Neural progenitor cell (in vitro differentiated cells): ENCODE data around the gene LRRTM3. TPM values are rescaled to one million over a fixed set of nuclear protein-coding genes. Genes with fewer than 3 reads are reported as not detected.
A peak's percentile ranks its signal among the peaks of the same experiment; 100 is the strongest.

Experiments
- DNase-seq: peaks from one replicate; pipeline ENCODE4 v3.0.0-alpha.2; 2016; ENCODE audit warnings: low spot score
- H2AFZ ChIP-seq: fragments of 200-600 bp; sonication (generic); replicated peaks from 2 replicates; pipeline ENCODE4 v1.6.1; 2016; ENCODE audit warnings: antibody characterized with exemption
- H3F3A ChIP-seq: fragments of 200-600 bp; sonication (generic); 2 replicates; pipeline ENCODE4 v1.6.1; 2016; ENCODE audit warnings: antibody characterized with exemption, low read depth
- H3K27ac ChIP-seq: fragments of 200-600 bp; sonication (generic); 2 replicates; pipeline ENCODE4 v1.5.1; 2016; ENCODE audit warnings: mild to moderate bottlenecking
- H3K27me3 ChIP-seq: fragments of 200-600 bp; sonication (generic); 2 replicates; pipeline ENCODE4 v1.6.1; 2016; ENCODE audit warnings: mild to moderate bottlenecking, moderate library complexity
- H3K36me3 ChIP-seq: fragments of 200-600 bp; sonication (generic); 2 replicates; pipeline ENCODE4 v1.5.1; 2016
- H3K4me1 ChIP-seq: fragments of 200-600 bp; sonication (generic); 2 replicates; pipeline ENCODE4 v1.6.1; 2016; ENCODE audit warnings: mixed run types
- H3K4me2 ChIP-seq: fragments of 200-600 bp; sonication (generic); 2 replicates; pipeline ENCODE4 v1.6.1; 2016
- H3K4me3 ChIP-seq: fragments of 200-600 bp; sonication (generic); 2 replicates; pipeline ENCODE4 v1.5.1; 2016
- H3K79me2 ChIP-seq: fragments of 200-600 bp; sonication (generic); 2 replicates; pipeline ENCODE4 v1.6.1; 2016; ENCODE audit warnings: low read depth
- H3K9ac ChIP-seq: fragments of 200-600 bp; sonication (generic); 2 replicates; pipeline ENCODE4 v1.6.1; 2016
- H3K9me3 ChIP-seq: fragments of 200-600 bp; sonication (generic); 2 replicates; pipeline ENCODE4 v1.5.1; 2016; ENCODE audit warnings: low read depth
- H4K20me1 ChIP-seq: fragments of 200-600 bp; sonication (generic); 2 replicates; pipeline ENCODE4 v1.6.1; 2016; ENCODE audit warnings: low read depth
- H3K27ac Mint-ChIP-seq: 3 replicates; pipeline ENCODE4 v1.8.0; 2021; ENCODE audit warnings: mixed read lengths
- H3K27me3 Mint-ChIP-seq: 2 replicates; pipeline ENCODE4 v1.8.0; 2022; ENCODE audit warnings: low read depth, mild to moderate bottlenecking, inconsistent platforms, moderate library complexity, mixed read lengths; ENCODE audit not compliant: insufficient read depth
- H3K36me3 Mint-ChIP-seq: 3 replicates; pipeline ENCODE4 v1.8.0; 2021; ENCODE audit warnings: mixed read lengths
- H3K4me1 Mint-ChIP-seq: 3 replicates; pipeline ENCODE4 v1.8.0; 2021; ENCODE audit warnings: mixed read lengths
- H3K4me3 Mint-ChIP-seq: 3 replicates; pipeline ENCODE4 v1.8.0; 2021; ENCODE audit warnings: mild to moderate bottlenecking, moderate library complexity, mixed read lengths
- H3K9me3 Mint-ChIP-seq: 3 replicates; pipeline ENCODE4 v1.8.0; 2020; ENCODE audit warnings: mixed read lengths
- EZH2 ChIP-seq: fragments of 200-600 bp; sonication (generic); IDR thresholded peaks from 2 replicates; pipeline ENCODE4 v1.6.1; 2017; ENCODE audit warnings: antibody characterized with exemption, mild to moderate bottlenecking, moderate library complexity
- EZH2phosphoT487 ChIP-seq: fragments of 200-600 bp; sonication (generic); IDR thresholded peaks from 2 replicates; pipeline ENCODE4 v1.6.1; 2017; ENCODE audit warnings: antibody characterized with exemption
- total RNA-seq: library from RNA; depleted of rRNA; stranded (reverse); fragments of >200 nt; gene quantifications from 2 replicates; pipeline ENCODE4 v1.2.3, GENCODE V29; 2015; ENCODE audit warnings: low replicate concordance
- TF ChIP-seq, protein P1 (sequence below): fragments of 200-600 bp; sonication (generic); IDR thresholded peaks from 2 replicates; pipeline ENCODE4 v1.5.1; 2017; ENCODE audit warnings: antibody characterized with exemption, mild to moderate bottlenecking

Gene LRRTM3
- total RNA-seq, 1 donor from 2014 or later, result not detected

DNA sequence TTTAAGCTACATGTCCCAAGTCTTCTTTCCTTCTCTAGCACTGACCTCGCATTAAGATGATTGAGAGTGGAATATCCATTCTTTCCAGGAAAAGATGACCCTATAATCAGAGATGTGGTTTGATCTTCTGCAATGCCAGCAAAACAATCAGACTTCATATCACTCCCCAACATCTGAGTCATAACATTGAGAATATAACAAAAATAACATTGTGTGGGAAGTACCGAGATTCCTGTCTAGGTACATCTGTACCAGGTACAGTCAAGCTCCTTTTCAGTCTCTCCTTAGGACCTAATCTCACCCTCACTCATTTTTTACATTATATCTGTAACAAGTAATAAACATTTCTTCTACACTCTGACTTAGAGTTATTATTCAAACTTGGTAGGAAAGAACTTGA lies 201.6 kb downstream of the LRRTM3 start:
- Mint-ChIP-seq H3K27me3 (no peaks in the 10 kb centered on the region), H3K27ac (no peak overlapping the region), H3K9me3 (no peaks in the 10 kb centered on the region), H3K4me3 (no peak overlapping the region), H3K36me3 (no peaks in the 10 kb centered on the region), H3K4me1 (no peaks in the 10 kb centered on the region)
- H4K20me1 ChIP-seq, result no peaks in the 10 kb centered on the region
- H3K4me2 ChIP-seq, result no peak overlapping the region
- H3K9me3 ChIP-seq, result no peaks in the 10 kb centered on the region
- no peak for DNase-seq
- no peaks in the 10 kb centered on the region for H3K4me1 ChIP-seq
- H3K27me3 ChIP-seq, result no peaks in the 10 kb centered on the region
- H2AFZ ChIP-seq, result no peak overlapping the region
- H3K27ac ChIP-seq, result no peak overlapping the region
- H3K4me3 ChIP-seq, result no peak overlapping the region
- no peaks in the 10 kb centered on the region for H3K79me2 ChIP-seq
- H3F3A ChIP-seq, result no peaks in the 10 kb centered on the region
- H3K36me3 ChIP-seq, result no peaks in the 10 kb centered on the region
- no peak overlapping the region for H3K9ac ChIP-seq
- no peak for TF ChIP-seq EZH2phosphoT487
- TF ChIP-seq EZH2, result no peak
- TF ChIP-seq, protein P1, sequence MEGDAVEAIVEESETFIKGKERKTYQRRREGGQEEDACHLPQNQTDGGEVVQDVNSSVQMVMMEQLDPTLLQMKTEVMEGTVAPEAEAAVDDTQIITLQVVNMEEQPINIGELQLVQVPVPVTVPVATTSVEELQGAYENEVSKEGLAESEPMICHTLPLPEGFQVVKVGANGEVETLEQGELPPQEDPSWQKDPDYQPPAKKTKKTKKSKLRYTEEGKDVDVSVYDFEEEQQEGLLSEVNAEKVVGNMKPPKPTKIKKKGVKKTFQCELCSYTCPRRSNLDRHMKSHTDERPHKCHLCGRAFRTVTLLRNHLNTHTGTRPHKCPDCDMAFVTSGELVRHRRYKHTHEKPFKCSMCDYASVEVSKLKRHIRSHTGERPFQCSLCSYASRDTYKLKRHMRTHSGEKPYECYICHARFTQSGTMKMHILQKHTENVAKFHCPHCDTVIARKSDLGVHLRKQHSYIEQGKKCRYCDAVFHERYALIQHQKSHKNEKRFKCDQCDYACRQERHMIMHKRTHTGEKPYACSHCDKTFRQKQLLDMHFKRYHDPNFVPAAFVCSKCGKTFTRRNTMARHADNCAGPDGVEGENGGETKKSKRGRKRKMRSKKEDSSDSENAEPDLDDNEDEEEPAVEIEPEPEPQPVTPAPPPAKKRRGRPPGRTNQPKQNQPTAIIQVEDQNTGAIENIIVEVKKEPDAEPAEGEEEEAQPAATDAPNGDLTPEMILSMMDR, result no peak

DNA sequence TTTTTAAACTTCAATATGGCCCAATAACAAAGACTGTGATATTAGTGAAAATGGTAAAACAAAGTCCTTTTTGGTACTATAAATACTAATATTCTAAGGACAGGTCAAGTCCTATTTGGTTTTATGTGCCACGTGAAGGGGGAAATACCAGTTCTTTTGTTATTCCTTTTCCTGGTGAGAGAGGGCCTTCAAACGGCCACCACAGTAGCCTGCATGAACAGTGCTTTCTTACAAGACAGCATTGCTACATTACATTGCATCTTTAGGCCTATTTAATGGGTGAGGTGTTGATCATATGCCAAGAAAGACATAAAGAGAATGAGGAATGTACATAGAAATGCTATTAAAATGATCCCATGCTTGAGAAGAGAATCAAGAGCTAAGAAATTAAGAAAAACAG lies 214.8 kb downstream of the LRRTM3 start:
- H3K4me1 ChIP-seq, result peaks cover 7% of the 10 kb centered on the region
- no peak overlapping the region for H2AFZ ChIP-seq
- no peaks in the 10 kb centered on the region for H3K27me3 Mint-ChIP-seq
- H3K36me3 Mint-ChIP-seq, result no peaks in the 10 kb centered on the region
- H3K27me3 ChIP-seq, result no peaks in the 10 kb centered on the region
- H3K4me2 ChIP-seq, result no peak overlapping the region
- no peak for DNase-seq
- H3K36me3 ChIP-seq, result no peaks in the 10 kb centered on the region
- H3K4me3 ChIP-seq, result no peak overlapping the region
- no peaks in the 10 kb centered on the region for H3K9me3 ChIP-seq
- H3K9me3 Mint-ChIP-seq, result no peaks in the 10 kb centered on the region
- no peaks in the 10 kb centered on the region for H3K79me2 ChIP-seq
- no peak overlapping the region for H3K27ac Mint-ChIP-seq
- no peak overlapping the region for H3K4me3 Mint-ChIP-seq
- no peak for TF ChIP-seq EZH2
- TF ChIP-seq EZH2phosphoT487, result no peak
- TF ChIP-seq, protein P1, result no peak
- H3K9ac ChIP-seq, result no peak overlapping the region
- H3F3A ChIP-seq, result no peaks in the 10 kb centered on the region
- H4K20me1 ChIP-seq, result no peaks in the 10 kb centered on the region
- H3K27ac ChIP-seq, result no peak overlapping the region
- no peaks in the 10 kb centered on the region for H3K4me1 Mint-ChIP-seq

DNA sequence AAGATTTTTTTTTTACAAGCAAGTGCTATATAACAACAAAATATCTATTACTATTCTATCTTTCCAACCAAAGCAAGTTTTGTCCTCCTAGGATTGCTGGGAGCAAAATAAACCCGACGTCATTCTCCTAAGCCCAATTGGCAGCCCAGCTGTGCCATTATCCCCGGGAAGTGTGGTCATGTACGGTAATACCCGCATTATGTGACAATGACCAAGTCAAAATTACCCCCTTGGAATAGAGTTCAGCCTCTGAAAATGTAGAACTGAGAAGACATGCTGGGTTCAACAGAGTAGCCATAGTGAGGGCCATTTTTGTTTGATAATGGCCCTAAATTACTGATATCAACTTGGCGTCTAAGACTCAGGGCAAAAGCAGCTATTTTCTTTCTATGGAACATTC lies 215.5 kb downstream of the LRRTM3 start:
- H3K9me3 ChIP-seq, result no peaks in the 10 kb centered on the region
- no peak overlapping the region for H3K9ac ChIP-seq
- H2AFZ ChIP-seq, result no peak overlapping the region
- peaks cover 7% of the 10 kb centered on the region for H3K4me1 ChIP-seq
- H3K36me3 Mint-ChIP-seq, result no peaks in the 10 kb centered on the region
- H3K4me3 ChIP-seq, result no peak overlapping the region
- no peaks in the 10 kb centered on the region for H3K36me3 ChIP-seq
- no peak overlapping the region for H3K4me2 ChIP-seq
- no peaks in the 10 kb centered on the region for H3K27me3 ChIP-seq
- TF ChIP-seq EZH2, result no peak
- TF ChIP-seq, protein P1, result no peak
- TF ChIP-seq EZH2phosphoT487, result no peak
- H3K27ac Mint-ChIP-seq, result no peak overlapping the region
- H3K4me3 Mint-ChIP-seq, result no peak overlapping the region
- no peaks in the 10 kb centered on the region for H4K20me1 ChIP-seq
- DNase-seq, result peak; percentile 2
- no peak overlapping the region for H3K27ac ChIP-seq
- no peaks in the 10 kb centered on the region for H3K4me1 Mint-ChIP-seq
- no peaks in the 10 kb centered on the region for H3F3A ChIP-seq
- no peaks in the 10 kb centered on the region for H3K27me3 Mint-ChIP-seq
- H3K79me2 ChIP-seq, result no peaks in the 10 kb centered on the region
- H3K9me3 Mint-ChIP-seq, result no peaks in the 10 kb centered on the region

DNA sequence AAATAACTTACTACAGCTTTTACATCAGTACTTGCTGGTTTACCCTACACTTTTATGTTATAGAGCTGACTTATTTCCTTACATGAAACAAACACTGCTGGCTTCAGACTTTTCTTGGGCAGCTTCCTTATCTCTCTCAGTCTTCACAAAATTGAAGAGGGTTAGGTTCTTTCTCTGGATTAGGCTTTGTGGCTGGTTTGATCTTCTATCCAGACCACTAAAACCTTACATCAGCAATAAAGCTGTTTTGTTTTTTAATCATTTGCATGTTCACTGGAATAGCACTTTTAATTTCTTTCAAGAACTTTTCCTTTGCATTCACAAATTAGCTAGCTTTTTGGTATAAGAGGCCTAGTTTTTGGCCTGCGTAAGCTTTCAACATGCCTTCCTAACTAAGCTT lies 218.7 kb downstream of the LRRTM3 start:
- Histone ChIP-seq H4K20me1 (no peaks in the 10 kb centered on the region), H3K4me3 (no peak overlapping the region), H3K36me3 (no peaks in the 10 kb centered on the region), H3K79me2 (no peaks in the 10 kb centered on the region), H3K9me3 (no peaks in the 10 kb centered on the region), H2AFZ (no peak overlapping the region), H3K4me2 (no peak overlapping the region), H3K27me3 (no peaks in the 10 kb centered on the region), H3K9ac (no peak overlapping the region), H3K4me1 (peaks cover 7% of the 10 kb centered on the region), H3F3A (no peaks in the 10 kb centered on the region), H3K27ac (no peak overlapping the region)
- TF ChIP-seq EZH2phosphoT487 (no peak), EZH2 (no peak)
- TF ChIP-seq, protein P1, result no peak
- H3K4me1 Mint-ChIP-seq, result no peaks in the 10 kb centered on the region
- no peak overlapping the region for H3K27ac Mint-ChIP-seq
- DNase-seq, result no peak
- H3K36me3 Mint-ChIP-seq, result no peaks in the 10 kb centered on the region
- H3K27me3 Mint-ChIP-seq, result no peaks in the 10 kb centered on the region
- no peaks in the 10 kb centered on the region for H3K9me3 Mint-ChIP-seq
- no peak overlapping the region for H3K4me3 Mint-ChIP-seq
